Measurements from ENCODE around the gene FHIT. TPM values are rescaled to one million over a fixed set of nuclear protein-coding genes. Genes with fewer than 3 reads are reported as not detected.

Gene FHIT
- polyA plus RNA-seq, 1 of the 3 experiments (the other 2 are of a cell fraction), result 0.41 TPM

DNA sequence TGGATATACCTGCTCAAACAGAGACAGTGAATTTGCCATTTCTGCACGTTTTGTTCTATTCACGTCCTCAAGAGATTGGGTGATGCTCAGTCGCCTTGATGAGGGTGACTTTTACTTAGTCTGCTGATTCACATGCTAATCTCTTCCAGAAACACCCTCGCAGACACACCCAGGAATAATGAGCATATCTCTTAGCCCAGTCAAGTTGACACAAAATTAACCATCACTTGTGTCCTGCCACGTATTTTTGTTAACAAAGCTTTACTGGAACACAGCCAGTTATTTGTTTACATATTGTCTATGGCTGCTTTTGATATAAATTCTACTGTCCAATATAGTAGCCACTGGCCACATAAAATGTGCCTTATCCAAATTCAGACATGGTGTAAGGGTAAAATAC lies 218.3 kb downstream of the FHIT start:
- Histone ChIP-seq H3K27me3 (ENCODE audit: insufficient read depth) (no peaks in the 10 kb centered on the region), H3F3A (replicated peaks; ENCODE audit: insufficient read depth) (no peaks in the 10 kb centered on the region), H3K9ac (no peak overlapping the region), H4K20me1 (ENCODE audit: insufficient read depth) (no peaks in the 10 kb centered on the region), H3K4me3 (ENCODE audit: low read depth in 2 of 2, low read length in 1 of 2) (no peak overlapping the region), H3K27ac (ENCODE audit: low read depth in 2 of 2, low read length in 1 of 2) (no peak overlapping the region), H2AFZ (ENCODE audit: low read depth) (no peak overlapping the region), H3K4me2 (no peak overlapping the region), H3K9me2 (no peaks in the 10 kb centered on the region), H3K79me2 (ENCODE audit: insufficient read depth) (no peaks in the 10 kb centered on the region), H3K4me1 (ENCODE audit: control insufficient read depth in 1 of 2, insufficient read depth in 2 of 2, low read depth in 1 of 2, low read length in 1 of 2) (no peaks in the 10 kb centered on the region; a peak in 1 of 4 replicates), H3K9me3 (no peaks in the 10 kb centered on the region), H3K36me3 (replicated peaks in 1 of 2; ENCODE audit: control insufficient read depth in 1 of 2, insufficient read depth in 2 of 2, low read length in 1 of 2) (no peaks in the 10 kb centered on the region)
- CTCF ChIA-PET, result no interaction called here
- POLR2A ChIA-PET, result no interaction called here
- 54% methylated on average over 5 of the region's 5 CpGs for WGBS (ENCODE audit: low lambda C conversion rate)
- TF ChIP-seq TAF1 (IDR thresholded peaks at IDR 0.05; ENCODE audit: borderline replicate concordance, low read depth, low read length) (no peak), FOXJ3 (CRISPR knock-in tag; IDR thresholded peaks at IDR 0.05) (no peak), TEAD4 (IDR thresholded peaks at IDR 0.05; ENCODE audit: borderline replicate concordance, insufficient read depth) (no peak), RFX5 (IDR thresholded peaks at IDR 0.05; ENCODE audit: low read length) (no peak), MEF2A (IDR thresholded peaks at IDR 0.05; ENCODE audit: borderline replicate concordance, low read depth) (no peak), EP300 (IDR thresholded peaks at IDR 0.05; ENCODE audit: borderline replicate concordance in 1 of 2, low read depth in 1 of 2, low read length in 1 of 2) (no peak), NRF1 (IDR thresholded peaks at IDR 0.05; ENCODE audit: low read depth, low read length) (no peak), FOSL2 (IDR thresholded peaks at IDR 0.05; ENCODE audit: borderline replicate concordance, low read depth) (no peak), CTCF (IDR thresholded peaks at IDR 0.05) (no peak), GATA2 (CRISPR knock-in tag; IDR thresholded peaks at IDR 0.05) (no peak)
- TF ChIP-seq, protein P1, sequence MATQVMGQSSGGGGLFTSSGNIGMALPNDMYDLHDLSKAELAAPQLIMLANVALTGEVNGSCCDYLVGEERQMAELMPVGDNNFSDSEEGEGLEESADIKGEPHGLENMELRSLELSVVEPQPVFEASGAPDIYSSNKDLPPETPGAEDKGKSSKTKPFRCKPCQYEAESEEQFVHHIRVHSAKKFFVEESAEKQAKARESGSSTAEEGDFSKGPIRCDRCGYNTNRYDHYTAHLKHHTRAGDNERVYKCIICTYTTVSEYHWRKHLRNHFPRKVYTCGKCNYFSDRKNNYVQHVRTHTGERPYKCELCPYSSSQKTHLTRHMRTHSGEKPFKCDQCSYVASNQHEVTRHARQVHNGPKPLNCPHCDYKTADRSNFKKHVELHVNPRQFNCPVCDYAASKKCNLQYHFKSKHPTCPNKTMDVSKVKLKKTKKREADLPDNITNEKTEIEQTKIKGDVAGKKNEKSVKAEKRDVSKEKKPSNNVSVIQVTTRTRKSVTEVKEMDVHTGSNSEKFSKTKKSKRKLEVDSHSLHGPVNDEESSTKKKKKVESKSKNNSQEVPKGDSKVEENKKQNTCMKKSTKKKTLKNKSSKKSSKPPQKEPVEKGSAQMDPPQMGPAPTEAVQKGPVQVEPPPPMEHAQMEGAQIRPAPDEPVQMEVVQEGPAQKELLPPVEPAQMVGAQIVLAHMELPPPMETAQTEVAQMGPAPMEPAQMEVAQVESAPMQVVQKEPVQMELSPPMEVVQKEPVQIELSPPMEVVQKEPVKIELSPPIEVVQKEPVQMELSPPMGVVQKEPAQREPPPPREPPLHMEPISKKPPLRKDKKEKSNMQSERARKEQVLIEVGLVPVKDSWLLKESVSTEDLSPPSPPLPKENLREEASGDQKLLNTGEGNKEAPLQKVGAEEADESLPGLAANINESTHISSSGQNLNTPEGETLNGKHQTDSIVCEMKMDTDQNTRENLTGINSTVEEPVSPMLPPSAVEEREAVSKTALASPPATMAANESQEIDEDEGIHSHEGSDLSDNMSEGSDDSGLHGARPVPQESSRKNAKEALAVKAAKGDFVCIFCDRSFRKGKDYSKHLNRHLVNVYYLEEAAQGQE (IDR thresholded peaks at IDR 0.05; ENCODE audit: low read depth, low read length), result no peak
- no peak for DNase-seq

- ChIA-PET CTCF (no interaction called here), POLR2A (no interaction called here)
- no peak overlapping the region for H3K27ac ChIP-seq (ENCODE audit: low read depth in 2 of 2, low read length in 1 of 2)
These were observed 219.7 kb downstream of the FHIT start for GRCh38 chr3:61031503-61031902.

More at GRCh38 chr3:61031503-61031902, 219.7 kb downstream of the FHIT start:
- TF ChIP-seq, protein P2, sequence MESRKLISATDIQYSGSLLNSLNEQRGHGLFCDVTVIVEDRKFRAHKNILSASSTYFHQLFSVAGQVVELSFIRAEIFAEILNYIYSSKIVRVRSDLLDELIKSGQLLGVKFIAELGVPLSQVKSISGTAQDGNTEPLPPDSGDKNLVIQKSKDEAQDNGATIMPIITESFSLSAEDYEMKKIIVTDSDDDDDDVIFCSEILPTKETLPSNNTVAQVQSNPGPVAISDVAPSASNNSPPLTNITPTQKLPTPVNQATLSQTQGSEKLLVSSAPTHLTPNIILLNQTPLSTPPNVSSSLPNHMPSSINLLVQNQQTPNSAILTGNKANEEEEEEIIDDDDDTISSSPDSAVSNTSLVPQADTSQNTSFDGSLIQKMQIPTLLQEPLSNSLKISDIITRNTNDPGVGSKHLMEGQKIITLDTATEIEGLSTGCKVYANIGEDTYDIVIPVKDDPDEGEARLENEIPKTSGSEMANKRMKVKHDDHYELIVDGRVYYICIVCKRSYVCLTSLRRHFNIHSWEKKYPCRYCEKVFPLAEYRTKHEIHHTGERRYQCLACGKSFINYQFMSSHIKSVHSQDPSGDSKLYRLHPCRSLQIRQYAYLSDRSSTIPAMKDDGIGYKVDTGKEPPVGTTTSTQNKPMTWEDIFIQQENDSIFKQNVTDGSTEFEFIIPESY (IDR thresholded peaks at IDR 0.05; ENCODE audit: borderline replicate concordance, low read depth), result no peak
- TF ChIP-seq YY1 (IDR thresholded peaks at IDR 0.05; ENCODE audit: low read depth) (no peak), JUND (IDR thresholded peaks at IDR 0.05) (no peak), ELF1 (IDR thresholded peaks at IDR 0.05) (no peak), EP300 (IDR thresholded peaks at IDR 0.05; ENCODE audit: borderline replicate concordance in 1 of 2, low read depth in 1 of 2, low read length in 1 of 2) (no peak)
- Histone ChIP-seq H3K9ac (no peak overlapping the region), H3K27me3 (ENCODE audit: insufficient read depth) (no peaks in the 10 kb centered on the region), H3K4me2 (no peak overlapping the region), H3K4me1 (ENCODE audit: control insufficient read depth in 1 of 2, insufficient read depth in 2 of 2, low read depth in 1 of 2, low read length in 1 of 2) (no peaks in the 10 kb centered on the region), H3K79me2 (ENCODE audit: insufficient read depth) (no peaks in the 10 kb centered on the region), H3K9me2 (no peaks in the 10 kb centered on the region), H3K9me3 (no peaks in the 10 kb centered on the region), H4K20me1 (ENCODE audit: insufficient read depth) (no peaks in the 10 kb centered on the region), H3F3A (replicated peaks; ENCODE audit: insufficient read depth) (no peaks in the 10 kb centered on the region), H2AFZ (ENCODE audit: low read depth) (no peak overlapping the region), H3K36me3 (replicated peaks in 1 of 2; ENCODE audit: control insufficient read depth in 1 of 2, insufficient read depth in 2 of 2, low read length in 1 of 2) (no peaks in the 10 kb centered on the region), H3K4me3 (ENCODE audit: low read depth in 2 of 2, low read length in 1 of 2) (no peak overlapping the region)
- DNase-seq, result no peak
- WGBS (ENCODE audit: low lambda C conversion rate), result 92% methylated on average over 2 of the region's 2 CpGs
